ENCODE results near the gene LAMA4. TPM values are rescaled to one million over a fixed set of nuclear protein-coding genes. Genes with fewer than 3 reads are reported as not detected.

Gene LAMA4
- total and polyA plus RNA-seq, 3 donors from 2014 or later = 37.6 to 61.0 (median 49.2) TPM

GRCh38 chr6:112209131-112209530 lies 45.2 kb downstream of the LAMA4 start:
- DNase-seq = no peak
- no peaks in the 10 kb centered on the region for H3K36me3 ChIP-seq (ENCODE audit: low read depth, missing control alignments)
- no peak for TF ChIP-seq CTCF (IDR thresholded peaks at IDR 0.05)
- no peaks in the 10 kb centered on the region for H3K27me3 ChIP-seq
- intact Hi-C loops (cut with DNase I; ENCODE audit: low total_unique reads) = no loop called here
- no peak overlapping the region for H3K4me3 ChIP-seq
- no peaks in the 10 kb centered on the region for H3K9me3 ChIP-seq
- peaks cover 3% of the 10 kb centered on the region for H3K4me1 ChIP-seq
- WGBS, 2 donors = 71 to 75% methylated on average over 2 of the region's 2 CpGs
- H3K27ac ChIP-seq = no peak overlapping the region

GRCh38 chr6:112207776-112208175 lies 46.6 kb downstream of the LAMA4 start:
- intact Hi-C loops (cut with DNase I; ENCODE audit: low total_unique reads) = no loop called here
- Histone ChIP-seq H3K27ac (no peak overlapping the region), H3K4me1 (peaks cover 10% of the 10 kb centered on the region), H3K4me3 (no peak overlapping the region), H3K36me3 (ENCODE audit: low read depth, missing control alignments) (no peaks in the 10 kb centered on the region), H3K27me3 (no peaks in the 10 kb centered on the region), H3K9me3 (no peaks in the 10 kb centered on the region)
- no peak for DNase-seq
- TF ChIP-seq CTCF (IDR thresholded peaks at IDR 0.05) = no peak
- TF ChIP-seq POLR2A (IDR thresholded peaks at IDR 0.05) = no peak
- 64 to 86% methylated on average over 2 of the region's 2 CpGs for WGBS, 2 donors

GRCh38 chr6:112207131-112207530 lies 47.2 kb downstream of the LAMA4 start:
- WGBS, 2 donors = 96% methylated on average over 4 of the region's 4 CpGs
- H3K27me3 ChIP-seq = no peaks in the 10 kb centered on the region
- H3K36me3 ChIP-seq (ENCODE audit: low read depth, missing control alignments) = no peaks in the 10 kb centered on the region
- no peak for DNase-seq
- TF ChIP-seq CTCF (IDR thresholded peaks at IDR 0.05) = no peak
- no peak for TF ChIP-seq POLR2A (IDR thresholded peaks at IDR 0.05)
- H3K9me3 ChIP-seq = no peaks in the 10 kb centered on the region
- intact Hi-C loops (cut with DNase I; ENCODE audit: low total_unique reads) = no loop called here
- no peak overlapping the region for H3K27ac ChIP-seq
- no peak overlapping the region for H3K4me3 ChIP-seq
- H3K4me1 ChIP-seq = peaks cover 12% of the 10 kb centered on the region

- intact Hi-C loops (cut with DNase I; ENCODE audit: low total_unique reads) = no loop called here
- H3K9me3 ChIP-seq = no peaks in the 10 kb centered on the region
- TF ChIP-seq CTCF (IDR thresholded peaks at IDR 0.05) = no peak
- no peak for TF ChIP-seq POLR2A (IDR thresholded peaks at IDR 0.05)
- DNase-seq = no peak
- H3K36me3 ChIP-seq (ENCODE audit: low read depth, missing control alignments) = no peaks in the 10 kb centered on the region
- peaks cover 15% of the 10 kb centered on the region for H3K4me1 ChIP-seq
- no peaks in the 10 kb centered on the region for H3K27me3 ChIP-seq
- H3K27ac ChIP-seq = no peak overlapping the region
- no peak overlapping the region for H3K4me3 ChIP-seq
These were observed 48.3 kb downstream of the LAMA4 start for GRCh38 chr6:112206110-112206458.

GRCh38 chr6:112205427-112206109 lies 48.8 kb downstream of the LAMA4 start:
- Histone ChIP-seq H3K4me1 (peaks cover 15% of the 10 kb centered on the region), H3K27me3 (no peaks in the 10 kb centered on the region), H3K36me3 (ENCODE audit: low read depth, missing control alignments) (no peaks in the 10 kb centered on the region), H3K9me3 (no peaks in the 10 kb centered on the region), H3K27ac (no peak overlapping the region), H3K4me3 (no peak overlapping the region)
- DNase-seq = no peak
- TF ChIP-seq CTCF (IDR thresholded peaks at IDR 0.05) (no peak), POLR2A (IDR thresholded peaks at IDR 0.05) (no peak)
- intact Hi-C loops (cut with DNase I; ENCODE audit: low total_unique reads) = no loop called here
- WGBS, 2 donors = 89 to 92% methylated on average over 5 of the region's 5 CpGs

All from testis (tissue), 3 donors.